HepG2 (cell line): ENCODE results near the gene LZTS2. TPM values are rescaled to one million over a fixed set of nuclear protein-coding genes. Genes with fewer than 3 reads are reported as not detected.

ENCODE experiments used
- FIP1L1 ChIP-seq: fragments of 200-400 bp; formaldehyde crosslinking; IDR thresholded peaks from 2 replicates; pipeline ENCODE4 v1.6.1; 2018; ENCODE audit warnings: low read depth, mild to moderate bottlenecking, low read length, moderate library complexity, borderline replicate concordance; ENCODE audit not compliant: insufficient read depth
- IKZF5 ChIP-seq: IDR thresholded peaks from 2 replicates; pipeline ENCODE4 v1.6.1; 2018; ENCODE audit warnings: missing genetic modification reagents, mild to moderate bottlenecking, missing compliant biosample characterization
- MTF2 ChIP-seq: sonication (generic); formaldehyde crosslinking; IDR thresholded peaks from 2 replicates; pipeline ENCODE4 v1.5.0; 2020; ENCODE audit warnings: missing genetic modification reagents, borderline replicate concordance
- RCOR2 ChIP-seq: IDR thresholded peaks from 2 replicates; pipeline ENCODE4 v1.6.1; 2016; ENCODE audit warnings: missing biosample characterization, missing genetic modification reagents
- TCF7L2 ChIP-seq: IDR thresholded peaks from 2 replicates; pipeline ENCODE4 v1.6.1; 2011; ENCODE audit warnings: mild to moderate bottlenecking, low read depth, low read length, moderate library complexity
- ZBTB40 ChIP-seq, 2 experiments: fragments of 450-650 bp in 1 of 2; sonication (generic) in 1 of 2; formaldehyde crosslinking in 1 of 2; IDR thresholded peaks; 2 replicates each; pipeline versions ENCODE4 v1.6.1 to v1.8.0; 2016 to 2022; ENCODE audit warnings: antibody characterized with exemption in 1 of 2, mild to moderate bottlenecking in 1 of 2, missing genetic modification reagents in 1 of 2
- ZNF121 ChIP-seq: sonication (generic); formaldehyde crosslinking; IDR thresholded peaks from 2 replicates; pipeline ENCODE4 v1.5.0; 2020; ENCODE audit warnings: mild to moderate bottlenecking, missing genetic modification reagents
- ZNF17 ChIP-seq: sonication (generic); formaldehyde crosslinking; IDR thresholded peaks from 2 replicates; pipeline ENCODE4 v1.5.0; 2020; ENCODE audit warnings: mild to moderate bottlenecking, missing genetic modification reagents
- ZNF20 ChIP-seq: sonication (generic); formaldehyde crosslinking; IDR thresholded peaks from 2 replicates; pipeline ENCODE4 v1.4.0; 2020; ENCODE audit warnings: mild to moderate bottlenecking, moderate library complexity, missing genetic modification reagents
- ZNF30 ChIP-seq: sonication (generic); formaldehyde crosslinking; IDR thresholded peaks from 2 replicates; pipeline ENCODE4 v1.5.0; 2020; ENCODE audit warnings: mild to moderate bottlenecking, missing genetic modification reagents
- ZNF362 ChIP-seq: sonication (generic); formaldehyde crosslinking; IDR thresholded peaks from 2 replicates; pipeline ENCODE4 v1.4.0; 2020; ENCODE audit warnings: missing genetic modification reagents, mild to moderate bottlenecking, borderline replicate concordance
- ZNF552 ChIP-seq: sonication (generic); formaldehyde crosslinking; IDR thresholded peaks from 2 replicates; pipeline ENCODE4 v1.9.0; 2022; ENCODE audit warnings: missing genetic modification reagents, mild to moderate bottlenecking, borderline replicate concordance
- ZNF772 ChIP-seq: sonication (generic); formaldehyde crosslinking; IDR thresholded peaks from 2 replicates; pipeline ENCODE4 v1.5.0; 2020; ENCODE audit warnings: mild to moderate bottlenecking, missing genetic modification reagents
- ZSCAN30 ChIP-seq: sonication (generic); formaldehyde crosslinking; IDR thresholded peaks from 2 replicates; pipeline ENCODE4 v1.5.0; 2020; ENCODE audit warnings: mild to moderate bottlenecking, missing genetic modification reagents
- ZSCAN31 ChIP-seq: sonication (generic); formaldehyde crosslinking; IDR thresholded peaks from 2 replicates; pipeline ENCODE4 v1.5.0; 2020; ENCODE audit warnings: low read depth, mild to moderate bottlenecking, missing genetic modification reagents
- polyA plus RNA-seq, 8 experiments: library from polyadenylated mRNA; depleted of rRNA in 3 of 8; stranded (reverse) in 7 of 8; unstranded in 1 of 8; fragments of >200 nt; fragmentation: Illumina TruSeq in 4 of 8; extraction: Trizol in 4 of 8; gene quantifications; 2 replicates each; pipeline versions ENCODE4 v1.2.1 to v1.2.3, GENCODE V29; 2011 to 2016; ENCODE audit warnings: low read depth in 4 of 8, missing spikeins in 1 of 8, mixed read lengths in 1 of 8; ENCODE audit not compliant: insufficient read depth in 1 of 8
- total RNA-seq, 5 experiments: library from RNA; depleted of rRNA; stranded (reverse); fragments of >200 nt; fragmentation: Illumina TruSeq; extraction: Trizol; gene quantifications; 2 replicates each; pipeline ENCODE4 v1.2.3, GENCODE V29; 2016; ENCODE audit warnings: low read depth in 1 of 5

LZTS2 gene
- total and polyA plus RNA-seq, 2 of the 13 experiments (the other 11 are each of a cell fraction or from before 2014, with no cell fraction given) = 43.6 to 65.6 TPM

GRCh38 chr10:100998991-100999741 is 442 bp upstream of the LZTS2 start (continued):
- TF ChIP-seq IKZF5 (CRISPR knock-in tag) = peak; percentile 55; the same call in 1 of the 2 replicates
- TF ChIP-seq ZBTB40 (IDR thresholded peaks at IDR 0.05) = no peak
- peak; percentile 29; the same call in 1 of the 2 replicates for TF ChIP-seq ZBTB40 (CRISPR knock-in tag; IDR thresholded peaks at IDR 0.05)
- TF ChIP-seq ZSCAN31 (CRISPR knock-in tag) = no peak; the same call in 1 of the 2 replicates
- no peak for TF ChIP-seq MTF2 (CRISPR knock-in tag)
- TF ChIP-seq ZNF20 = peak; percentile 54; the same call in 1 of the 2 replicates
- no peak for TF ChIP-seq TCF7L2
- TF ChIP-seq ZNF30 (CRISPR knock-in tag) = no peak
- TF ChIP-seq ZNF121 (CRISPR knock-in tag) = no peak
- TF ChIP-seq ZNF772 (CRISPR knock-in tag) = peak; percentile 34; the same call in 1 of the 2 replicates
- no peak for TF ChIP-seq ZSCAN30 (CRISPR knock-in tag)
- no peak for TF ChIP-seq FIP1L1
- TF ChIP-seq ZNF552 (CRISPR knock-in tag) = peak; percentile 22; the same call in 1 of the 2 replicates
- no peak for TF ChIP-seq RCOR2
- TF ChIP-seq ZNF362 = 0 out of 2 replicates have a peak, but pooled peaks have one; percentile 16
- TF ChIP-seq ZNF17 (CRISPR knock-in tag) = no peak
